ENCODE results near the gene CMBL. TPM values are rescaled to one million over a fixed set of nuclear protein-coding genes. Genes with fewer than 3 reads are reported as not detected.

Gene CMBL
- total RNA-seq, 6 donors from 2014 or later = 8.0 to 19.1 (median 8.4) TPM

DNA sequence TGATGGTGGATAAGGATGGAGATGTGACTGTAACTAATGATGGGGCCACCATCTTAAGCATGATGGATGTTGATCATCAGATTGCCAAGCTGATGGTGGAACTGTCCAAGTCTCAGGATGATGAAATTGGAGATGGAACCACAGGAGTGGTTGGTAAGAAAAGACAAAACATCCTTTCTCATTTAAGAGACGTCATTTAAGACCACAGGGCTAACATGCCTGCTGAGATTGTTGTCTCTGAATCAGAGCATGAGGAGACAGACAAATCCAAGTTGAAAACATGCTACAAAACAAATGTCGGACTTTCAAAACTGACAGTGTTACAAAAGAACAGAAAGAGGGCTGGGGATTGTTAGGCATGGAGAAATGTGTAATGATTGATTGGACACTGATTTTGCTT is 53.0 kb downstream of the CMBL start:
- H3K36me3 ChIP-seq = peaks cover 35 to 54% (median 47%) of the 10 kb centered on the region in 4 donors
- peaks cover 13 to 30% (median 18%) of the 10 kb centered on the region in 4 donors for H3K4me1 ChIP-seq
- no peak for TF ChIP-seq POLR2AphosphoS5 (IDR thresholded peaks at IDR 0.05)
- TF ChIP-seq EP300 (IDR thresholded peaks at IDR 0.05) = no peak
- no peak for TF ChIP-seq POLR2A (IDR thresholded peaks at IDR 0.05)
- TF ChIP-seq CTCF (IDR thresholded peaks at IDR 0.05) = no peak
- H3K9me3 ChIP-seq = no peaks in the 10 kb centered on the region
- no peak overlapping the region for H3K27ac ChIP-seq
- 39 to 53% methylated on average over 2 of the region's 2 CpGs for WGBS, 2 donors
- H3K27me3 ChIP-seq = no peaks in the 10 kb centered on the region
- ATAC-seq (ENCODE audit: low FRiP score in 2 of 2) (no peak), DNase-seq (no peak)
- no peak overlapping the region for H3K4me3 ChIP-seq

GRCh38 chr5:10253390-10253789 is 54.3 kb downstream of the CMBL start:
- Histone ChIP-seq H3K27me3 (no peaks in the 10 kb centered on the region), H3K36me3 (peaks cover 24 to 41% (median 34%) of the 10 kb centered on the region in 4 donors), H3K27ac (no peak overlapping the region), H3K4me1 (peaks cover 19 to 38% (median 25%) of the 10 kb centered on the region in 4 donors), H3K4me3 (no peak overlapping the region), H3K9me3 (no peaks in the 10 kb centered on the region)
- no peak for ATAC-seq (ENCODE audit: low FRiP score in 2 of 2)
- TF ChIP-seq EP300 (IDR thresholded peaks at IDR 0.05) = no peak
- TF ChIP-seq CTCF (IDR thresholded peaks at IDR 0.05) = no peak
- no peak for TF ChIP-seq POLR2A (IDR thresholded peaks at IDR 0.05)
- TF ChIP-seq POLR2AphosphoS5 (IDR thresholded peaks at IDR 0.05) = no peak
- WGBS, 2 donors = 94 to 96% methylated on average over 2 to 3 of the region's 3 CpGs
- no peak for DNase-seq

DNA sequence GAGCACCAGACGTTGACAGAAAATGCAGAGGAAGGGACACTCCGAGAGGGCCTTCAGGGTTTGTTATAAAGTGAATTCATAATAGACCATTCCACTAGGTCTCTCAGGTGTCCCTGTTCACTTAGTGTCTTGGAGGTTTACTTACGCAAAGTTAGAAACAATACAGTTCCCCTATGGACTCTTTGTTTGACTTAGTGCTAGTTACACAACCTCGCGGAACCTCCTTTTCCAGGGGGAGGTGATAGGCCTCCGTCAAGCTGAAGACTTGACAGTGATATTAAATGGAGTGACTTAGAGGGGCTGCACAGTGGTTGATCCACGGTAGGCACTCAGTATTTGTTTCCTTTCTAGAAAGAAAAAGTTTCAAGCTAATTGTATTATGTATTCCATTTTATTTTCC is 56.3 kb downstream of the CMBL start:
- 22 to 37% methylated on average over 7 of the region's 7 CpGs for WGBS, 2 donors
- H3K4me1 ChIP-seq = peaks cover 20 to 42% (median 26%) of the 10 kb centered on the region in 4 donors
- TF ChIP-seq CTCF (IDR thresholded peaks at IDR 0.05) = no peak
- no peak for TF ChIP-seq EP300 (IDR thresholded peaks at IDR 0.05)
- TF ChIP-seq POLR2AphosphoS5 (IDR thresholded peaks at IDR 0.05) = no peak
- TF ChIP-seq POLR2A (IDR thresholded peaks at IDR 0.05) = no peak
- peak overlapping the region in 1 of 4 donors; percentile 98 for H3K27ac ChIP-seq
- H3K4me3 ChIP-seq = peak overlapping the region; percentile 88 to 100 (median 94)
- H3K36me3 ChIP-seq = peaks cover 6 to 21% (median 16%) of the 10 kb centered on the region in 4 donors
- no peaks in the 10 kb centered on the region for H3K27me3 ChIP-seq
- ATAC-seq (ENCODE audit: low FRiP score in 2 of 2) = no peak
- no peaks in the 10 kb centered on the region for H3K9me3 ChIP-seq
- DNase-seq = no peak

DNA sequence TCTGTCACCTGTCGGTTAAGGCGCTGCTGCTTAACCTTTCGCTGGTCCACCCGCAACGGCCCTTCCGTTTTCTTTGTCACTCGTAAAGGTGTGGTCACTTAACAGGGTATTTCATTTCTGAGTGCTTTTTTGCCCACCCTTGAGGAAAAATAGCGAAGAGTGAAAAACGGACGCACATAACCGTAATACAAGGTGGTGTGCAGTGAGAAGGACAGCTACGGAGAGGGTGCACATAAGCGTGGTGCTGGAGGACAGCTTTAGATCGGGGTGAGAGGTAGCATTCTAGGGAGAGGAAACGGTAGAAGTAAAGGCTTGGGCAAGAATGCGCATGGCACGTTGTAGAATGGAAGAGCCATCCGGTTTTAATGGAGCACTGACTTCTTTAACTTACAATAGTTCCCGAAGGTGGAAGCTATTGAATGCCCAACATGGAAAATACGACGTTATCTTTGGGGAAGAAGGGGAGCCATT is 56.9 kb downstream of the CMBL start:
- Histone ChIP-seq H3K27ac (peak overlapping the region; percentile 89 to 98 (median 91)), H3K4me3 (peak overlapping the region; percentile 88 to 100 (median 94)), H3K36me3 (peaks cover under 1 to 15% (median 10%) of the 10 kb centered on the region in 4 donors), H3K4me1 (peaks cover 20 to 42% (median 26%) of the 10 kb centered on the region in 4 donors), H3K9me3 (no peaks in the 10 kb centered on the region), H3K27me3 (no peaks in the 10 kb centered on the region)
- TF ChIP-seq POLR2A (IDR thresholded peaks at IDR 0.05) = no peak
- TF ChIP-seq CTCF (IDR thresholded peaks at IDR 0.05) = no peak
- no peak for TF ChIP-seq EP300 (IDR thresholded peaks at IDR 0.05)
- TF ChIP-seq POLR2AphosphoS5 (IDR thresholded peaks at IDR 0.05) = no peak
- ATAC-seq (ENCODE audit: low FRiP score in 2 of 2) = no peak
- WGBS, 2 donors = 0 to 1% methylated on average over 21 of the region's 21 CpGs
- DNase-seq = no peak
